OCI-M2 (cell line): Measurements from ENCODE around the gene ENTPD1.
"Not testable (repeated sequence)": the region's sequence is repeated elsewhere in the genome, so short reads cannot be mapped to it uniquely, and the experiment has no call there.

Experiments used
- DNase-seq: peaks from one replicate; lab custom pipeline; 2025; ENCODE audit not compliant: unreplicated experiment; lab: John Stamatoyannopoulos, UW

The ENTPD1 gene

DNA sequence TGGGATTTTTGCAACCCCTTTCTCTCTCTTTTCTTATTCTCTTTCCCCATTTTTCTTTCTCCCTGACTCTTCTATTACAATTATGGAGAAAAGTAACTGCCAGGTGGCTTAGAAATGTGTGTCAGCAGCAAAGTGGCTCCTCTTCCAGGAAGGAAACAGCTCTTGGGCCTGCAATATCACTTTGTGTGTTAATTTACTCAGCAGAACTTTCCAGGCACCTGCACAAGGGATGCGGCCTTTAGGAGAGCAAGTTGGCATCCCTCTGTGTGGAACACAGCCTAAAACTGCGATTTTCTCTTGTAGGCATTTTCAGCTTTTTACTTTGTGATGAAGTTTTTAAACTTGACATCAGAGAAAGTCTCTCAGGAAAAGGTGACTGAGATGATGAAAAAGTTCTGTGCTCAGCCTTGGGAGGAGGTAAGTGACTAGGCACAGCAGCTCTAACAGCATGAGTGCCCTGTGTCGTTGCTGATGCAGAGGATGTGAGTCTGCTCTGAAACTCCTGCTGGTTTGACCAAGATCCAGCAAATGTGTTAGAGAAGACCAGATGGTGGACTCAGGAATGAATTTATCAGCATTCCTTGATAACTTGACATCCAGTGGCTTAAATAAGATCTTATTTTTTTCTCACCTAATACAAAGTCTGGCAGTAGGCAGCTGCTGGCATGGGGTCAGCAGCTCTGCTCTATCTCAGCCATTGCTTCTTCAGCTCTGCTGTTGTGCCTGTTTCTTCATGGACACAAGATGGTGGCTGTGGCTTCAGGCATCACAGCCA lies 104.4 kb downstream of the ENTPD1 start:
- DNase-seq, result no peak

DNA sequence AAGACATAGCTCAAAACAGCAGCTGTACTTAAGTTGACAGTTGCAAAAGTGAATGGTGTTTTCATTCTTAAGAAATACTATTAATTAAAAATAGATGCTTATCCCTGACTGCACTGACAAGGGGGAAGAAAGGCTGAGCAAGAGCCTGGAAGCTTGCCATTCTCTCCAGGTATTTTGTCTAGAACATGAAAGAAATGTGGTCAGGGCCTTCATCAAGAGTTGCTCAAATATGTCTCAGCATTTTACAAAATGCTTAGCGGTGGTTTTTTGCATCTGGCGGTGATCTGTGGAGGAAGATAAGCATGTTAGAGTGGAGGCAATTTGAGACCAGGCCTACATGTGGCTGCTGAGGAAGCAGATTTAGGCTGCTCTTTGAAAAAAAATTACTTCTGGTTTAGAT lies 105.4 kb downstream of the ENTPD1 start:
- no peak for DNase-seq

- no peak for DNase-seq
Measured at GRCh38 chr10:95864906-95865813, 109.2 kb downstream of the ENTPD1 start.

- no peak for DNase-seq
Measured at GRCh38 chr10:95865814-95866466, 110.0 kb downstream of the ENTPD1 start.

- no peak for DNase-seq
Measured at GRCh38 chr10:95866467-95866842, 110.5 kb downstream of the ENTPD1 start.

DNA sequence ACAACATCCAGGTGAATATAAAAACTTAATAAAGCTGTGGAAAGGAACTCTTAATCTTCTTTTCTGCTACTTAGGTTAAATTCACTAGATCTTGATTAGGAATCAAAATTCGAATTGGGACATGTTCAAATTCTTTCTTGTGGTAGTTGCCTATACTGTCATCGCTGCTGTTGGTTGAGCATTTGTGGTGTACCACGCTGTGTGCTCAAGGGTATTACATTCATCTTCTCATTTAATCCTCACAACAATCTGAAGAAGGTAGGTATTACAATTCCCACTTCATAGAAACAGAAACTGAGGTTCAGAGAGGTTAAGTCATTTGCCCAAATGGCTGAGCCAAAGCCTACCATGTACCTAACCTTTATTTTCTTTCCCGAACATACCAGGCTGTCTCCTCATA lies 111.9 kb downstream of the ENTPD1 start:
- DNase-seq, result no peak

GRCh38 chr10:95872158-95872711 lies 116.3 kb downstream of the ENTPD1 start:
- no peak for DNase-seq

DNA sequence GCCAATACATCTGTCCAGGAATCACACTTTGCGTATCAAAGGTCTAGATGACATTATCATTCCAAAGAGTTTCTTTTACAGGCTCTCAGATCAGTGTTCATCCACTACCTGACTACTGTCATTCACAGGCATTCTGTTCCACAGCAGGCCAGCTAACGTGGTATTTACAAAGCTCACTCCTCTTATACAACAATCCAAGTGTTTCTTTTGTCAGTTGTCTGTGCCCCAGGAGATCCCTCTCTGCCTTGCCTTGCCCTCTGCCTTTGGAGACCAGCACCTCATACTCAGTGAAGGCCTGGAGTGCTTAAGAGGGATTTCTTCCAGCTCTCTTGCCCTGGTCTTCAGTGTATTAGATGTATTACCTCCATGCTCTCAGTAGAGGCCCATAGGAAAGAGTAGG lies 117.2 kb downstream of the ENTPD1 start:
- no peak for DNase-seq

DNA sequence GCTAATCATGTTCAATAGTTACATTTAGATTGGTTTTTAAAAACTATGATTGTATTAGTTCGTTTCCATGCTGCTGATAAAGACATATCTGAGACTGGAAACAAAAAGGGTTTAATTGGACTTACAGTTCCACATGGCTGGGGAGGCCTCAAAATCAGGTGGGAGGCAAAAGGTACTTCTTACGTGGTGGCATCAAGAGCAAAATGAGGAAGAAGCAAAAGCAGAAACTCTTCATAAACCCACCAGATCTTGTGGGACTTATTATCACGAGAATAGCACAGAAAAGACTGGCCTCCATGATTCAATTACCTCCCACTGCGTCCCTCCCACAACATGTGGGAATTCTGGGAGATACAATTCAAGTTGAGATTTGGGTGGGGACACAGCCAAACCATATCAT lies 117.7 kb downstream of the ENTPD1 start:
- no peak for DNase-seq

DNA sequence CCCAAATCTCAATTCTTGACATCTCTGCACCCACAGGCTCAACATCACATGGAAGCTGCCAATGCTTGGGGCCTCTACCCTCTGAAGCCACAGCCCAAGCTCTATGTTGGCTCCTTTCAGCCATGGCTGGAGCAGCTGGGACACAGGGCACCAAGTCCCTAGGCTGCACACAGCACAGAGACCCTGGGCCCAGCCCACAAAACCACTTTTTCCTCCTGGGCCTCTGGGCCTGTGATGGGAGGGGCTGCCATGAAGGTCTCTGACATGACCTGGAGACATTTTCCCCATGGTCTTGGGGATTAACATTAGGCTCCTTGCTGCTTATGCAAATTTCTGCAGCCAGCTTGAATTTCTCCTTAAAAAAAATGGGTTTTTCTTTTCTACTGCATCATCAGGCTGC lies 118.8 kb downstream of the ENTPD1 start:
- DNase-seq, result not testable (repeated sequence)

DNA sequence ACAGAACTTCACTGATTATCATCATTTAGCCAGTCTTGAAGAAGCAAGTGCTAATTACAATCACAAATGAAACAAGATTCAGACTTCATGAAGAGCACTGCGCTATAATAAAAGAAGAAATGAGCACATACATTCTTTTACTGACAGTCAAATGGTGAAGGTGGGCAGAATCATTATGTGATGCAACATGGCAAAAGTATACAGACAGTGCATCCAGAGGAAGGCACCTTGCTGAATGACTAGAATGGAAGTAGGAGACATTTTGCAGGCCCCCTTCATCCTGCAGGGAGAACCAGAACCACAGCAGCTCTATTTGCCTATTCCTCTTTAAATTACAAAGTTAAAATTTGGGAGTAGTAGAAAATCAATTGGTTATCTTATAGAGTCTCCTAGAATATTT lies 120.8 kb downstream of the ENTPD1 start:
- no peak for DNase-seq

DNA sequence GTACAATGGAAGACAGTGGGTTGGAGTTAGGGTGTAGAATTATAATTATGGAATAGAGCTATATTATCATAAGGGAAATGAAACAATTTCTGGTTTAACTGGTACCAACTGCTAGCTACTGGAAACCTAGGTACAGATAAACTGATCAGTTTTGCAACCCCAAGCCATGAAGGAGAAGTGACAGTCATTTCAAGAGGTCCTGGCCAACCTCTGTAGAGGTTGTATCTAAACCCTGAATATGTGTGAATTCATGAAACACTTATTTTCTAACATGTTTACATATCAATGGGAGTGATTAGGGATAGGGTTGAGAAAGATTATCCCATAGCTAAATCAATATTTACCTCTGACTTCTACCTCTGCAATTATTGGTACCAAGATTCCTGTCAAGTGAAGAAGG lies 121.9 kb downstream of the ENTPD1 start:
- no peak for DNase-seq

DNA sequence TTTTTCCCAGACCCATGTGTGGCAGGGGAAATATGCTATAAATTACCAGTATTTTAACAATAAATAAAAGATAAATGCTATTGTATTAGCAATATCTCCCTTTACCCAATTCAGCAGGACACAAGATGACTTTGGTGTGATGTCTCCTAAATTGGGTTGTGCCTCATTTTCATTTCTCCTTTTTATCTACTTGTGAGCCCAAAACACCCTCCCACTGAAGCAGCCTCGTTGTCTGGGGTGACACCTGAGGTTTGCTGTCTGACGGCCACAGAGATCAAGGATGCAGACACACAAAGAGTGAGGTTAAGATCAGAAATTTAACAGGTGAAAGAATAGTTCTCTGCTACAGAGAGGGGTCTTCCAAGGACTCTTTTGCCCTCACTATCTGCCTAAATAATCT lies 124.7 kb downstream of the ENTPD1 start:
- no peak for DNase-seq

GRCh38 chr10:95881316-95881715 lies 125.4 kb downstream of the ENTPD1 start:
- no peak for DNase-seq

DNA sequence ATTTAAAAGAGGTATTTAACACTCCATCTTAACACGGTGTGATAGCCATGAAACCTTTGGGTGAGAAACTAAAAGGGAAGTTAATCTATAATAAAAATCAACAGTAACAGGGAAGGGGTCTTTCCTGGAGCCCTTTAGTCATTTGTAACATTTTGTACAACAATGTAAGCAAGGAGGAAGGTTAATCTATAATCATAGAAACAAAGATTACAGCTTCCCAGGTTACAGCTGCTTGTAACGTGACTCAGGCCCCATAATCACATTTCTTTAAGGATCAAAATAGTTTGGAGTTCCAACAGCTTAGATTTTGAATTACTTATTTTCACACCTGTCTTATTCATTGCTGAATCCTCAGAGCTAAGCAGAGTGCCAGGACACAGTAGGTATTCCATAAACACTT lies 133.9 kb downstream of the ENTPD1 start:
- DNase-seq, result no peak

GRCh38 chr10:95896071-95896850 lies 140.3 kb downstream of the ENTPD1 start:
- no peak for DNase-seq

DNA sequence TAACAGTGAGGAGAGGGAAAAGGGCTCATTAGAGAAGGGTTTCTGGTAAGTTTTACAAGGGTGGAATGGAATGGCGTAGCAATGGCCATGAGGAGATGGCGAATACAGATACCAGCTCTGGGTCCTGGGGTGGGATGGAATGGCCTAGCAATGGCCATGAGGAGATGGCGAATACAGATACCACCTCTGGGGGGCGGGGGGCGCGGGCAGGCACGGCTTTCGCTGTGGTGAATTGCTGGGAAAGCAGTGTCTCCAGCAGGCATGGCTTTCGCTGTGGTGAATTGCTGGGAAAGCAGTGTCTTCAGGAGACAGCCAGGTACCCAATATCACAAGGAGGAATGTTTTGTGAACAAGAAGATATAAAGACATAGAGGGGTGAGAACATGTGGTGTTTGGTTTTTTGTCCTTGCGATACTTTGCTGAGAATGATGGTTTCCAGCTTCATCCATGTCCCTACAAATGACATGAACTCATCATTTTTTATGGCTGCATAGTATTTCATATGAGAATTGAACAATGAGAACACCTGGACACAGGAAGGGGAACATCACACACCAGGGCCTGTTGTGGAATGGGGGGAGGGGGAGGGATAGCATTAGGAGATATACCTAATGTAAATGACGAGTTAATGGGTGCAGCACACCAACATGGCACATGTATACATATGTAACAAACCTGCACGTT lies 150.1 kb downstream of the ENTPD1 start:
- not testable (repeated sequence) for DNase-seq

GRCh38 chr10:95906677-95907455 lies 150.9 kb downstream of the ENTPD1 start:
- peak; percentile 32 for DNase-seq
